ENCODE measurements around the gene GRPEL1.
A peak's percentile ranks its signal among the peaks of the same experiment; 100 is the strongest.
"Not testable (repeated sequence)": the region's sequence is repeated elsewhere in the genome, so short reads cannot be mapped to it uniquely, and the experiment has no call there.

Gene GRPEL1

DNA sequence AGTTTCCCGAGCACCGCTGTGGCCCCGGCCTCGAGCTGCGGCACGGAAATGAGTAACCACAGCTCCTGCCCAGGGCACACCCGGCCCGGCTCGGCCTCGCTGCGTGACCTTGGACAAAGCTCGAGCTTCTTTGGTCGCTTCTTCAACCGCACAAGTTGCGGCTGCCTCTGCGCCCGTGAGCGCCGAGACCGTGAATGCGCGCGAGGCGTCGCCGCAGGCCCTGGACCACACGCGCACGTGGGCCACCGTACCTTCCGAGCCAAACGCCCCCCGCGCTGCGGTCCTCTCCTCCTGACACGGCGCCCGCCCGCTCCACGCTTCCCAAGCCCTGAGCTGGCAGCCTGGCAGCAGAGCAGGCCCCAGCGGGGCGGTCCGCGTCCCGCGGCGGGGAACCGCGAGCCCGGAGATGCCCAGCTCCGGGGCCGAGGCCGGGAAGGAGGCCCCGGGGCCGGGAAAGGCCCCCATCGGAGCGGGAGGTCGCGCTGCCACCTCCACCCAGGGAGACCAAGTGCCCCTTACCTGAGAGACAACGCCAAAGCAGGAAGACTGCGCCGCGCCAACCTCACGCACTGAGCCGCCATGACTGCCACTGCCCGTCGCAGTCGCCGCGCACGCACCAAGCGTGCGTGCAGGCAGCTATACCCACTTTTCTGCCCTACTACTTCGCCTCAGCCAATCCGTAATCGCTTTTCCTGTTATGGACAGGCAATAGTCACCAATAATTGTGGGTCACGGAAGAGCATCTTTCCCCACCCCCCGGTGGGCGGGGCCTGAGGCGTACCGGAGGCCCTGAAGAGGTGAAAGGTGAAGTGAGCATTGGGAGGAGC, at the start of gene GRPEL1:
TSS of gene GRPEL1 (minus strand) at position 613 of the 827 bp plus-strand sequence. CDS start at position 581, 32 bp downstream.
- DNase-seq, result peak; percentile 76

DNA sequence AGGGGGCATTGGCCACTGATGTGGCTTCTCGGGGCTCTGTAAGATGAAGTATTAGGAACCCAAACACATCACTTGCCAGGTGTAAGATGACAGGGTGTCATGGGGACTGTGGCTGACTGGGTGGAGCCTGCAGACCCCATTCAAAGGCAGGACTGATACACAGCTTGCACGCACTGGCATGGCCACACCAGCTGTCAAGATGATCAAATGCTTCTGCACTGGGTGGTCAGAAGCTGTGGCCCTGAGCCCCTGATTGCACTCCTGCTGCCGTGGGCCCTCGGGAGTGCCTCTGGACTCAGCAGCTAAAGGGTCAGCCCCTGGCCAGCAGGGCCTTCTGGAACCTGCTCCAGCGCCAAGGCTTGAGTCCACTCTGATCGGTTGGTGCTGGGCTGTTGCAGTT, 48.8 kb upstream of the GRPEL1 start:
- DNase-seq, result no peak

DNA sequence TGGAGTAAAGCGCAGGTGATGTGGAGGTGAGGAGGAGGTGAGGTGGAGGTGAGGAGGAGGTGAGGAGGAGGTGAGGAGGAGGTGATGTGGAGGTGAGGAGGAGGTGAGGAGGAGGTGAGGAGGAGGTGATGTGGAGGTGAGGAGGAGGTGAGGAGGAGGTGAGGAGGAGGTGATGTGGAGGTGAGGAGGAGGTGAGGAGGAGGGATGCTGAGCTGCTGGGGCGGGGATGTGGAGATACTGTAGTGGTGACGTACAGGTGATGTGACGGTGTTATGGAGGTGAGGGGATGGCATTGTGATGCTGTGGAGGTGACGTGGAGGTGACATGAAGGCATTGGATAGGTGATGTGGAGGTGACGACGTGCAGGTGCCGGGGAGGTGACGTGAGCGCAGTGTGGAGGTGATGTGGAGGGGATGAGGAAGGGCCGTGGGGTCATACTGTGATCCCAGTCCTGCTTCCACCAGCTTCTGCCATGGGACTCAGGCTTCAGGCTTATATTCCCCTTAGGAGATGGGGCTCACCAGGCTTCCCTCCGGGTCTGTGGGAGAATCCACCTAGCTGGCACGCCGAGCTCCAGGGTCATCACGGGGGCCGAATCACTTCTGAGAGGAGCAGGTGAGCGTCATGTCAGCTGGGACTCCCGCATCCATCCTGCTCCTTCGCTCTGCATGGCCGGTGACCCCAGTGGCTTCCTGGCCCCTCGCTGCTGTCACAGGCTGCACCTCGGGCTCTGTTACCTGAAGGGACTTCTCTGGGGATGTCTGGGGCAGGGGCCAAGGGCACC, 47.9 kb upstream of the GRPEL1 start:
- no peak for DNase-seq

GRCh38 chr4:7112656-7113055, 44.8 kb upstream of the GRPEL1 start:
- DNase-seq, result no peak

- no peak for DNase-seq
Observed at GRCh38 chr4:7111441-7111840, 43.6 kb upstream of the GRPEL1 start.

- DNase-seq, result no peak
Observed at GRCh38 chr4:7110546-7110945, 42.7 kb upstream of the GRPEL1 start.

DNA sequence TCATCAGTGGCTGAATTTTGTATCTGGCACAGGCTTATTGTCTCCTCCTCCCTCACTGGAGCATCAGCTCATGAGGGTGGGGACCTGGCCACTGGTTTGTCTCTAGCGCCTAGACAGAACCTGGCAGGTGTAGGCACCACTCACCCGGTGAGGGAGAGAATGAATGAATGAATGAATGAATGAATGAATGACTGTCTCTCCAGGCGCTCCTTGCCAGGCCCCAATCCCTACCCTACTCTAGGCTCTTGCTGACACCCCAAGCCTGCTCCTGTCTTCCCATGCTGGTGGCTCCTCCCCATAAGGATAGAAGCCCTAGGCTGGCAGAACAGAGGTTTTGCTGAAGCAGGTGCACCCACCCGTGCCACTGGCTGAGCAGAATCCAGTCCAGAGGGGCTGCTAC, 41.3 kb upstream of the GRPEL1 start:
- no peak for DNase-seq

GRCh38 chr4:7108660-7109059, 40.8 kb upstream of the GRPEL1 start:
- no peak for DNase-seq

- no peak for DNase-seq
Observed at GRCh38 chr4:7108046-7108625, 40.3 kb upstream of the GRPEL1 start.

GRCh38 chr4:7107166-7107905, 39.5 kb upstream of the GRPEL1 start:
- no peak for DNase-seq

GRCh38 chr4:7105276-7105675, 37.4 kb upstream of the GRPEL1 start:
- no peak for DNase-seq

- DNase-seq, result no peak
Observed at GRCh38 chr4:7104366-7105031, 36.6 kb upstream of the GRPEL1 start.

- DNase-seq, result peak; percentile 57
Observed at GRCh38 chr4:7103607-7104365, 35.9 kb upstream of the GRPEL1 start.

DNA sequence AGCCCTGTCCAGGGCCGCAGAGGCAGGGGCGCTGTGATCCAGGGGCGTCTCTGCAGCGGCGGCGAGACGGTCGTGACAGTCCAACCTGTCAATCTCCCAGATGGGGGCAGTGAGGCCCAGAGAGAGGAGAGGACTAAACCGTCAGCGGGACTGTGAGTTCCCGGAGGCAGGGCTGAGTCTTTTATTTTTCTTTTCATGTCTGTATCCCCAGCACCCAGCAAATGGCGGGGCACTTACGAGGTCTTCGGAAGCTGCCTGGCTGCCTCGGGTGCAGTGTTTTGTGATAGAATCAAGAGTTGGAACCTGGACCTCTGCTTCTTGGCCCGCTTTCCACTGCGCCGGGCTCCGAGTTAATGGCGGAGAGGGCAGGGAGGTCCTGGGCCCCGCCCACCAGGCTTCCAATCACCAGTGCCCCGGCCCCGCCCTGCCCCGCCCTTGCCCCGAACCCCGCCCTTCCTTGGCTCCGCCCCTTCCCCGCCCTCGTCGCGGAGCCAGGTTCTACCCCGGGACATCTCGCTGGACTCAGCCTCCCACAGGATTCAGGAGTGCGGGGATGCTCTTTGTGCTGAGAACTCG, 35.3 kb upstream of the GRPEL1 start:
- peak; percentile 93 for DNase-seq

DNA sequence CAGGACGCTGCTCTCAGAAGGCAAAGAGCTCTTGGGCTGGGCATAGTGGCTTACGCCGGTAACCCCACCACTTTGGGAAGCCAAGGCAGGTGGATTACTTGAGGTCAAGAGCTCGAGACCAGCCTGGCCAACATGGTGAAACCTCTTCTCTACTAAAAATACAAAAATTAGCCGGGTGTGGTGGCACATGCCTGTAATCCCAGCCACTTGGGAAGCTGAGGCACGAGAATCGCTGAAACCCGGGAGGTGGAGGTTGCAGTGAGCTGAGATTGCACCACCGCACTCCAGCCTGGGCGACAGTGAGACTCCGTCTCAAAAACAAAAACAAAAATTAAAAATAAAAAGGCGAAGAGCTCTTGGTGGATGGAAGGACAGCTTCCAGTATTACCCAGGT, 34.6 kb upstream of the GRPEL1 start:
- not testable (repeated sequence) for DNase-seq

- peak; percentile 75 for DNase-seq
Observed at GRCh38 chr4:7101692-7102515, 34.0 kb upstream of the GRPEL1 start.

DNA sequence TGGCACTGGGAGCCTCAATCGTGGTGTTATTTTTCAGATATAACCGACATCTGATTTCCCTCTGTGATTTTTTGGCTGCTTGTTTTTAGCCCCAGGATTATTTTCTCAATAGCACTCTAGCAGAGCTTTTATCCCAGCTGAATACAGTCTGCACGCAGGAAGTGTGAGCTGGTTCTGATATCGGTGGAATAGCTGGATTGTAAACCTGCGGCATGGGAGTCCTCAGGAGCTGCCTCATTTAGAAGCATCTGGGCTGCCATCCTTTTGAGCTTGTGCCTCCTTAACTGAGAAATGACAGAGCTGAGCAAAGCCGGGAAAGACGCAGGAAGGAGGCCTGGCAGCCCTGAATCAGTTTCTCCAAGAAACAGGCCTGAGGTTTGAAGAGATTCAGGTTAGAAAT, 28.4 kb upstream of the GRPEL1 start:
- no peak for DNase-seq

DNA sequence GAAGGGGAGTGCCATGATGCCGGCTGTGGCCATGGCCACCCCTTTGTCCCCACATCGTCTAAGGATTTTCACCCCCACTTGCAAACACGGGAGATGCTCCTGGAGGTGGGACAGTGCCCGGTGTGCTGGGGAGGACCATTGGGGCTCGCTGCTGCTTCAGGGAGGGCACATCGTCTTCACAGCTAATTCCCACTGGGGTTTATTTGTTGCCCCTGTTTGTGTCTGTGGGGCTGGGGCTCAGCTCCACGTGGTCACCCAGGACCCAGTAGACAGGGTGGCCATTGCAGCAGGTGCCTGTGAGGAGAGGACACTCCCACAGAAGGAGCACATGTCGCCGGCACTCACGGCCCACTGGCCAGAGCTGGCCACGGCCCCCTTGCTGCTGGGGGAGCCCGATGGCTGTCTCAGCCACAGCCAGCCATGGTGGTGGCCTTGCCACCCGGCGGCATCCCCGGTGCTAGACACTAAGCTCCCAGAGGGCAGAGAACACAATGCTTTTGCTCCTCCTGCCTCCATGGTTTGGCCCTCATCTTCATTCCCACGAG, 27.8 kb upstream of the GRPEL1 start:
- no peak for DNase-seq

DNA sequence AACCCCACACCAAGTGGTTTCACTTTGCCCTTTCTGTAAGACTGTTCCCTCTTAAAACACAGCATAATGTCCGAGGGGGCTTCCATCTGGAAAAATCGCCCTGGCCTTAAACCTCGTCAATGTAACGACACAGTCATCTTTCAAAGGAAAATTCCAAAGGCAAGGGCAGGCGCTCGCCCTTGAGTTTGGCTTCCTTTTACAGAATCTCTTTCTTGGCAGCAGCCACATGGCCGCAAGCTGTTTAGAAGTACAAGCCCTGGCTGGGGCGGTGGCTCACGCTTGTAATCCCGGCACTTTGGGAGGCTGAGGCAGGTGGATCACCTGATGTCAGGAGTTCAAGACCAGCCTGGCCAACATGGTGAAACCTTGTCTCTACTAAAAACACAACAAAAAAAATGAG, 27.1 kb upstream of the GRPEL1 start:
- DNase-seq, result no peak

DNA sequence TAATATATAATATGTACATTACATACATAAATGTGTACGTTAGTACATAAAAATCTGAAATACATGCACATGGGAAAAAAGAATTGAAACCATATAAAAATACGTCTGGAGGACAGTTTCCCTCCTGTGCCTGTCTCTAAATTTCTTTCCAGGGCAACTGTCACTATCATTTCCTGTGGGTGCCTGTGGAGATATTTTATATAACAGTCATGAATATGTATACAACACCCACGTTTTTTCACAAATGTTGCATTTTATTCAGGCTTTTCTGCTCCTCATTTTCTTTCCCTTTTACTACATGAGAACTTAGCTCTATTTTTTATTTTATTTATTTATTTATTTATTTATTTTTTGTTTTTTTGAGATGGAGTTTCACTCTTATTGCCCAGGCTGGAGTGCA, 24.2 kb upstream of the GRPEL1 start:
- DNase-seq, result no peak

Data from activated CD8-positive, alpha-beta memory T cell treated with anti-CD3 and anti-CD28 coated beads, Interleukin-2, amount 50 U/mL, for 48 hours (primary cell).